ENCODE data around the gene TIMM22. TPM values are rescaled to one million over a fixed set of nuclear protein-coding genes. Genes with fewer than 3 reads are reported as not detected.
A peak's percentile ranks its signal among the peaks of the same experiment; 100 is the strongest.

TIMM22 gene
- total and polyA plus RNA-seq, 2 of the 13 experiments (the other 11 are each of a cell fraction or from before 2014, with no cell fraction given) = 6.2 to 15.5 TPM

DNA sequence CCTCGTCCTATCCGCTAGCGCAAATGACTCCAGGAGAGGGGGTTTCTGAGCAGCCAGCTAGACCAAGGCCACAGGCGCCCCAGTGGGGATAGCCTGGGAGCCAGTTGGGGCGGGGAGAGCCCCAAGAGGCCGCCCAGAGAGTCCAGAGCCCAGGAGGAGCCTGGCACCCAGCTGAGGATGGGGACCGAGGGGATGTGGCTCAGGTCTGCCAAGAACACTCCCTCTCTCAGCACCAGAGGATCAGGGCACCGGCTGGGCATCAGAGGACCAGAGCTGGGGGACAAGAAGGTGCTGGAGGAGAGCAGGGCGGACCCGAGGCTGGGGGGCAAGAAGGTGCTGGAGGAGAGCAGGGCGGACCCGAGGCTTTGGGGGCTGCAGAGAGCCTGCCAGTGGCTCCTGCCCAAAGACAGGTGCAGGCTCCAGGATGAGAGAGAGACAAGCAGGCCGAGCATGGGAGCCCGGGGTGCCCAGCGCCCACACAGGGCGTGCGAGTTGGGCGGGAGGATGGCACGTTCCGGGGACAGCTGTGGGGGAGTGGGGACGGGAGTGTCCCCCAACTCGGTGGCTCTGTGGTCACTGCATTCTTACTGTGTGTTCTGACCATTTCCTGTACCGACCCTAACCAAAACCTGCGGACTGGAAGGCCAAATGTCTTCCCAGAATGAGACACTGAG, 39.4 kb downstream of the TIMM22 start:
- FAIRE-seq = no peak
- in situ Hi-C loops (cut with HindIII; ENCODE audit: extremely low pct_ligation_motif_present, low pct_unique_long_range_greater_than_20kb) = no loop called here

More for the DNA sequence above, 39.4 kb downstream of the TIMM22 start:
- ATAC-seq (peak; percentile 9; the same call in 1 of the 3 replicates), DNase-seq (ENCODE audit: low spot score) (no peak)
- H3K4me2 ChIP-seq (ENCODE audit: low read depth, low read length) = no peak overlapping the region
- H2AFZ ChIP-seq (ENCODE audit: low read length) = no peak overlapping the region
- no peaks in the 10 kb centered on the region for H3K27me3 ChIP-seq (ENCODE audit: control insufficient read depth in 1 of 2, insufficient read depth in 2 of 2, low read length in 2 of 2)
- intact Hi-C loops (cut with micrococcal nuclease; ENCODE audit: unreplicated experiment) = no loop called here
- H3K27ac ChIP-seq (ENCODE audit: extremely low read length, insufficient read depth, low read length) = no peak overlapping the region
- H3K9ac ChIP-seq (ENCODE audit: insufficient read depth, low read depth, low read length) = no peak overlapping the region
- TF ChIP-seq ARNT2 (CRISPR knock-in tag; IDR thresholded peaks at IDR 0.05; ENCODE audit: low read depth) = no peak
- TF ChIP-seq SYNCRIP (IDR thresholded peaks at IDR 0.05; ENCODE audit: insufficient read depth, low read depth, low read length) = no peak
- TF ChIP-seq ZNF672 (CRISPR knock-in tag; IDR thresholded peaks at IDR 0.05) = no peak
- TF ChIP-seq ZNF878 (CRISPR knock-in tag; IDR thresholded peaks at IDR 0.05) = no peak
- no peak for TF ChIP-seq REXO4 (CRISPR knock-in tag; IDR thresholded peaks at IDR 0.05; ENCODE audit: borderline replicate concordance)
- no peak for TF ChIP-seq SP4 (CRISPR knock-in tag; IDR thresholded peaks at IDR 0.05)
- TF ChIP-seq, protein P1, sequence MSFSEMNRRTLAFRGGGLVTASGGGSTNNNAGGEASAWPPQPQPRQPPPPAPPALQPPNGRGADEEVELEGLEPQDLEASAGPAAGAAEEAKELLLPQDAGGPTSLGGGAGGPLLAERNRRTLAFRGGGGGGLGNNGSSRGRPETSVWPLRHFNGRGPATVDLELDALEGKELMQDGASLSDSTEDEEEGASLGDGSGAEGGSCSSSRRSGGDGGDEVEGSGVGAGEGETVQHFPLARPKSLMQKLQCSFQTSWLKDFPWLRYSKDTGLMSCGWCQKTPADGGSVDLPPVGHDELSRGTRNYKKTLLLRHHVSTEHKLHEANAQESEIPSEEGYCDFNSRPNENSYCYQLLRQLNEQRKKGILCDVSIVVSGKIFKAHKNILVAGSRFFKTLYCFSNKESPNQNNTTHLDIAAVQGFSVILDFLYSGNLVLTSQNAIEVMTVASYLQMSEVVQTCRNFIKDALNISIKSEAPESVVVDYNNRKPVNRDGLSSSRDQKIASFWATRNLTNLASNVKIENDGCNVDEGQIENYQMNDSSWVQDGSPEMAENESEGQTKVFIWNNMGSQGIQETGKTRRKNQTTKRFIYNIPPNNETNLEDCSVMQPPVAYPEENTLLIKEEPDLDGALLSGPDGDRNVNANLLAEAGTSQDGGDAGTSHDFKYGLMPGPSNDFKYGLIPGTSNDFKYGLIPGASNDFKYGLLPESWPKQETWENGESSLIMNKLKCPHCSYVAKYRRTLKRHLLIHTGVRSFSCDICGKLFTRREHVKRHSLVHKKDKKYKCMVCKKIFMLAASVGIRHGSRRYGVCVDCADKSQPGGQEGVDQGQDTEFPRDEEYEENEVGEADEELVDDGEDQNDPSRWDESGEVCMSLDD (CRISPR knock-in tag; IDR thresholded peaks at IDR 0.05; ENCODE audit: borderline replicate concordance) = no peak
- no peak for TF ChIP-seq ZNF256 (CRISPR knock-in tag; conservative IDR thresholded peaks at IDR 0.05)
- TF ChIP-seq MAFF (IDR thresholded peaks at IDR 0.05; ENCODE audit: low read depth, low read length) = no peak
- no peak for TF ChIP-seq U2AF2 (IDR thresholded peaks at IDR 0.05; ENCODE audit: low read depth, low read length)
- TF ChIP-seq ZNF138 (CRISPR knock-in tag; IDR thresholded peaks at IDR 0.05; ENCODE audit: low read depth) = no peak
- no peak for TF ChIP-seq THYN1 (CRISPR knock-in tag; IDR thresholded peaks at IDR 0.05; ENCODE audit: borderline replicate concordance, low read depth)
- TF ChIP-seq KAT8 (CRISPR knock-in tag; IDR thresholded peaks at IDR 0.05) = no peak
- TF ChIP-seq, protein P2, sequence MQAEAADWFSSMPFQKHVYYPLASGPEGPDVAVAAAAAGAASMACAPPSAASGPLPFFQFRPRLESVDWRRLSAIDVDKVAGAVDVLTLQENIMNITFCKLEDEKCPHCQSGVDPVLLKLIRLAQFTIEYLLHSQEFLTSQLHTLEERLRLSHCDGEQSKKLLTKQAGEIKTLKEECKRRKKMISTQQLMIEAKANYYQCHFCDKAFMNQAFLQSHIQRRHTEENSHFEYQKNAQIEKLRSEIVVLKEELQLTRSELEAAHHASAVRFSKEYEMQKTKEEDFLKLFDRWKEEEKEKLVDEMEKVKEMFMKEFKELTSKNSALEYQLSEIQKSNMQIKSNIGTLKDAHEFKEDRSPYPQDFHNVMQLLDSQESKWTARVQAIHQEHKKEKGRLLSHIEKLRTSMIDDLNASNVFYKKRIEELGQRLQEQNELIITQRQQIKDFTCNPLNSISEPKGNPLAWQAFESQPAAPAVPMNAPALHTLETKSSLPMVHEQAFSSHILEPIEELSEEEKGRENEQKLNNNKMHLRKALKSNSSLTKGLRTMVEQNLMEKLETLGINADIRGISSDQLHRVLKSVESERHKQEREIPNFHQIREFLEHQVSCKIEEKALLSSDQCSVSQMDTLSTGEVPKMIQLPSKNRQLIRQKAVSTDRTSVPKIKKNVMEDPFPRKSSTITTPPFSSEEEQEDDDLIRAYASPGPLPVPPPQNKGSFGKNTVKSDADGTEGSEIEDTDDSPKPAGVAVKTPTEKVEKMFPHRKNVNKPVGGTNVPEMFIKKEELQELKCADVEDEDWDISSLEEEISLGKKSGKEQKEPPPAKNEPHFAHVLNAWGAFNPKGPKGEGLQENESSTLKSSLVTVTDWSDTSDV (CRISPR knock-in tag; IDR thresholded peaks at IDR 0.05) = no peak
- TF ChIP-seq NR2F2 (IDR thresholded peaks at IDR 0.05; ENCODE audit: borderline replicate concordance, low read depth) = no peak
- TF ChIP-seq NR2F6 (IDR thresholded peaks at IDR 0.05) = no peak
- TF ChIP-seq NR2F6 (CRISPR knock-in tag; IDR thresholded peaks at IDR 0.05) = no peak
- no peak for TF ChIP-seq ZNF781 (CRISPR knock-in tag; IDR thresholded peaks at IDR 0.05; ENCODE audit: borderline replicate concordance, not compliant biosample characterization)
- TF ChIP-seq AGO2 (optimal IDR thresholded peaks at IDR 0.05; ENCODE audit: low read depth, low read length) = no peak
- BruUV-seq (replicated peaks) = no TSS peak
- H3K36me3 ChIP-seq (replicated peaks in 1 of 2; ENCODE audit: control insufficient read depth in 1 of 2, insufficient read depth in 2 of 2, low read length in 2 of 2) = 0 out of 5 replicates have a peak, but pooled peaks cover 0 to 1% of the 10 kb centered on the region in 2 experiments
- no peaks in the 10 kb centered on the region for H3K79me2 ChIP-seq (ENCODE audit: insufficient read depth, low read length)
- 72% methylated on average over 19 of the region's 24 CpGs for WGBS (ENCODE audit: low lambda C conversion rate)
- CTCF ChIA-PET (ENCODE audit: low intra/inter-chr PET ratio, low total read pairs) = no interaction called here
- POLR2A ChIA-PET = no interaction called here
- no peaks in the 10 kb centered on the region for H4K20me1 ChIP-seq (ENCODE audit: insufficient read depth, low read length)
- H3K9me3 ChIP-seq (ENCODE audit: low read length) = no peaks in the 10 kb centered on the region
- no peak overlapping the region for H3K4me3 ChIP-seq (replicated peaks in 1 of 3; ENCODE audit: insufficient read depth in 1 of 3, low read depth in 2 of 3, low read length in 3 of 3)
- peaks cover 19% of the 10 kb centered on the region for H3K4me1 ChIP-seq (ENCODE audit: insufficient read depth, low read length)
